HEK293 (cell line): Measurements from ENCODE around the gene ELF1.

Experiments
- CTCF ChIA-PET: fragments of 350-600 bp; formaldehyde crosslinking; extraction: SDS; loops from one replicate; lab custom pipeline; 2021; ENCODE audit warnings: antibody characterized with exemption; lab: Yijun Ruan, JAX
- POLR2A ChIA-PET: fragments of 300-600 bp; formaldehyde crosslinking; extraction: SDS; loops from one replicate; lab custom pipeline; 2020; ENCODE audit warnings: antibody characterized with exemption, inconsistent platforms; lab: Yijun Ruan, JAX
- H3K27ac ChIP-seq: fragments of 200-500 bp; sonication (Bioruptor generic); 2 replicates; pipeline ENCODE4 v1.5.1; 2014; ENCODE audit warnings: low read depth, low read length, control low read depth, inconsistent platforms; ENCODE audit errors: extremely low read depth
- H3K36me3 ChIP-seq, 2 experiments: fragments of 200-500 bp in 1 of 2; sonication (Bioruptor generic) in 1 of 2; 1 replicate in 1 of 2; 2 replicates in 1 of 2; pipeline ENCODE4 v1.5.1; 2014 to 2017; ENCODE audit warnings: inconsistent platforms in 2 of 2, low read length in 2 of 2; ENCODE audit not compliant: control insufficient read depth in 2 of 2, insufficient read depth in 1 of 2
- H3K4me1 ChIP-seq: fragments of 200-500 bp; sonication (Bioruptor generic); 2 replicates; pipeline ENCODE4 v1.5.1; 2014; ENCODE audit warnings: mild to moderate bottlenecking, low read length, inconsistent platforms; ENCODE audit not compliant: control insufficient read depth, insufficient read depth
- H3K4me3 ChIP-seq: 2 replicates; pipeline ENCODE4 v1.5.1; 2011; ENCODE audit warnings: low read depth, mild to moderate bottlenecking, control low read depth, low read length, moderate library complexity
- H3K9me3 ChIP-seq: fragments of 200-500 bp; sonication (Bioruptor generic); 2 replicates; pipeline ENCODE4 v1.5.1; 2014; ENCODE audit warnings: low read depth, low read length, inconsistent platforms; ENCODE audit not compliant: control insufficient read depth, insufficient read depth
- FEZF1 ChIP-seq: fragments of 450-650 bp; formaldehyde crosslinking; IDR thresholded peaks from 2 replicates; pipeline ENCODE4 v1.5.1; 2016; ENCODE audit warnings: missing biosample characterization, missing genetic modification characterization
- GLIS1 ChIP-seq: fragments of 450-650 bp; formaldehyde crosslinking; IDR thresholded peaks from 2 replicates; pipeline ENCODE4 v1.5.1; 2016; ENCODE audit warnings: missing biosample characterization, missing genetic modification characterization
- HIC1 ChIP-seq: fragments of 450-650 bp; formaldehyde crosslinking; IDR thresholded peaks from 2 replicates; pipeline ENCODE4 v1.5.1; 2016; ENCODE audit warnings: missing biosample characterization, missing genetic modification characterization
- HOXA7 ChIP-seq: sonication (generic); formaldehyde crosslinking; IDR thresholded peaks from 2 replicates; pipeline ENCODE4 v1.8.1; 2022; ENCODE audit warnings: missing genetic modification reagents, borderline replicate concordance
- IKZF3 ChIP-seq: fragments of 450-650 bp; IDR thresholded peaks from 2 replicates; pipeline ENCODE4 v1.5.0; 2018; ENCODE audit warnings: missing biosample characterization, mild to moderate bottlenecking, missing genetic modification characterization, moderate library complexity
- MEIS1 ChIP-seq: sonication (generic); formaldehyde crosslinking; IDR thresholded peaks from 2 replicates; pipeline ENCODE4 v1.8.1; 2022; ENCODE audit warnings: missing genetic modification reagents, mild to moderate bottlenecking, borderline replicate concordance
- PRDM1 ChIP-seq: fragments of 450-650 bp; formaldehyde crosslinking; IDR thresholded peaks from 2 replicates; pipeline ENCODE4; 2016; ENCODE audit warnings: missing biosample characterization, missing genetic modification characterization
- PRDM6 ChIP-seq: fragments of 450-650 bp; formaldehyde crosslinking; IDR thresholded peaks from 2 replicates; pipeline ENCODE4 v1.5.1; 2017; ENCODE audit warnings: missing biosample characterization, missing genetic modification characterization
- SCRT1 ChIP-seq: fragments of 450-650 bp; formaldehyde crosslinking; IDR thresholded peaks from 2 replicates; pipeline ENCODE4 v1.5.1; 2016; ENCODE audit warnings: missing biosample characterization, missing genetic modification characterization, borderline replicate concordance
- ZBTB1 ChIP-seq: fragments of 450-650 bp; formaldehyde crosslinking; IDR thresholded peaks from 2 replicates; pipeline ENCODE4 v1.5.1; 2016; ENCODE audit warnings: missing biosample characterization, missing genetic modification characterization
- ZBTB17 ChIP-seq: fragments of 450-650 bp; formaldehyde crosslinking; IDR thresholded peaks from 2 replicates; pipeline ENCODE4 v1.5.1; 2016; ENCODE audit warnings: missing biosample characterization, missing genetic modification characterization
- ZBTB21 ChIP-seq: fragments of 450-650 bp; formaldehyde crosslinking; IDR thresholded peaks from 2 replicates; pipeline ENCODE4 v1.5.1; 2017; ENCODE audit warnings: missing biosample characterization, missing genetic modification characterization
- ZFP37 ChIP-seq: fragments of 450-650 bp; formaldehyde crosslinking; IDR thresholded peaks from 2 replicates; pipeline ENCODE4 v1.5.1; 2016; ENCODE audit warnings: missing biosample characterization, missing genetic modification characterization
- ZNF324 ChIP-seq: fragments of 450-650 bp; formaldehyde crosslinking; IDR thresholded peaks from 2 replicates; pipeline ENCODE4 v1.5.1; 2016; ENCODE audit warnings: missing biosample characterization, missing genetic modification characterization
- ZNF335 ChIP-seq: fragments of 450-650 bp; formaldehyde crosslinking; conservative IDR thresholded peaks from 2 replicates; pipeline ENCODE4 v1.5.1; 2016; ENCODE audit warnings: missing biosample characterization, missing genetic modification characterization
- ZNF37A ChIP-seq: fragments of 450-650 bp; IDR thresholded peaks from 2 replicates; pipeline ENCODE4 v1.5.1; 2018; ENCODE audit warnings: missing biosample characterization, missing genetic modification characterization
- ZNF473 ChIP-seq: fragments of 450-650 bp; formaldehyde crosslinking; IDR thresholded peaks from 2 replicates; pipeline ENCODE4 v1.5.1; 2017; ENCODE audit warnings: missing biosample characterization, missing genetic modification characterization
- ZNF48 ChIP-seq: fragments of 450-650 bp; formaldehyde crosslinking; IDR thresholded peaks from 2 replicates; pipeline ENCODE4 v1.5.1; 2016; ENCODE audit warnings: missing biosample characterization, missing genetic modification characterization
- ZNF510 ChIP-seq: fragments of 450-650 bp; formaldehyde crosslinking; IDR thresholded peaks from 2 replicates; pipeline ENCODE4 v1.5.1; 2018; ENCODE audit warnings: mild to moderate bottlenecking, missing genetic modification characterization, missing biosample characterization; ENCODE audit not compliant: insufficient replicate concordance
- ZNF585B ChIP-seq: fragments of 450-650 bp; formaldehyde crosslinking; IDR thresholded peaks from 2 replicates; pipeline ENCODE4 v1.5.1; 2016; ENCODE audit warnings: missing biosample characterization, missing genetic modification characterization
- ZNF621 ChIP-seq: fragments of 450-650 bp; formaldehyde crosslinking; IDR thresholded peaks from 2 replicates; pipeline ENCODE4 v1.5.1; 2017; ENCODE audit warnings: missing biosample characterization, missing genetic modification characterization
- ZNF639 ChIP-seq: fragments of 450-650 bp; formaldehyde crosslinking; IDR thresholded peaks from 2 replicates; pipeline ENCODE4 v1.5.1; 2016; ENCODE audit warnings: missing biosample characterization, missing genetic modification characterization
- ZNF768 ChIP-seq: fragments of 450-650 bp; formaldehyde crosslinking; IDR thresholded peaks from 2 replicates; pipeline ENCODE4 v1.5.1; 2018; ENCODE audit warnings: missing biosample characterization, mild to moderate bottlenecking, missing genetic modification characterization
- ZNF776 ChIP-seq: fragments of 450-650 bp; formaldehyde crosslinking; IDR thresholded peaks from 2 replicates; pipeline ENCODE4 v1.5.0; 2017; ENCODE audit warnings: missing biosample characterization, missing genetic modification characterization, borderline replicate concordance
- ZNF830 ChIP-seq: fragments of 450-650 bp; IDR thresholded peaks from 2 replicates; pipeline ENCODE4 v1.5.0; 2018; ENCODE audit warnings: missing biosample characterization, missing genetic modification characterization, low read depth, mild to moderate bottlenecking, moderate library complexity
- TF ChIP-seq, protein P1 (sequence below): fragments of 450-650 bp; formaldehyde crosslinking; IDR thresholded peaks from 2 replicates; pipeline ENCODE4 v1.5.1; 2017; ENCODE audit warnings: missing biosample characterization, missing genetic modification characterization
- TF ChIP-seq, protein P2 (sequence below): fragments of 450-650 bp; formaldehyde crosslinking; IDR thresholded peaks from 2 replicates; pipeline ENCODE4 v1.5.1; 2017; ENCODE audit warnings: missing biosample characterization, missing genetic modification characterization
- TF ChIP-seq, protein P3 (sequence below): fragments of 450-650 bp; formaldehyde crosslinking; IDR thresholded peaks from 2 replicates; pipeline ENCODE4 v1.5.1; 2016; ENCODE audit warnings: missing biosample characterization, missing genetic modification characterization

Gene ELF1

DNA sequence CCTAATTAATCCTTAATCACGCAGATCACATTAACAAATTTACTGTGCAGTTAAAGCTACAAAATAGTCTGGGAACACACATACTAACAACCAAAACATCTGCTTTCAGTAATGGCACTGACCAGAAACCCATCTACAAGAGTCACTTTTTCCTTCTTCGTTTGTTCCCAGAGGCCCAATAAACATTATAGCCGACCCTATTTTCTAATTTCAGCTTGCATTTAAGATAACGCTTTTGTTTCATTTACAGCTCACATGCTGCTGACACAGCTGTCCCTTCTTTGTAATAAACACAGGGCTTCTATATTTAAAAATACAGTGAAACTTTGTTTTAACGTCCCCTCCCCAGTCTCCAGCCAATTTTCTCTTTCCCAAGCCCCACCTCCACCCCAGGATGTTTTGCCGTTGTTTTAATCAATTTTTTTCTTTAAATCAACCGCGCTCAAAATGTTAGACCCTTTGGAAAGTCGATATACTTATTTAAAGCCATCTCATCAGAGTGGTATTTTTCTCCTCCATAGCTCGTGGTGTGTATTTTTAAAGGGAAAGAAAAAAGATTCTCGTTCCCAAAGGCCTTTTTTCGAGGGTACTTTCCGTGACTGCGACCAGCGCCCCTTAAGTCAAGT, 40.5 kb upstream of the ELF1 start:
- Histone ChIP-seq H3K4me3 (peak overlapping the region; percentile 94), H3K4me1 (peaks cover 5% of the 10 kb centered on the region; the same call in 1 of the 2 replicates), H3K9me3 (no peaks in the 10 kb centered on the region), H3K27ac (peak overlapping the region; percentile 97), H3K36me3 (peaks cover 0 to 8% of the 10 kb centered on the region in 2 experiments; a peak in 2 of 3 replicates)
- POLR2A ChIA-PET: interaction anchor here (0.9 to 2.1 kb wide), 2 partner anchors 41 to 45 kb away, joined by 3 to 13 read pairs; partner anchors contain the start of gene ELF1
- CTCF ChIA-PET: interaction anchor here (0.8 to 1.3 kb wide), 2 partner anchors 9 to 10 kb away, joined by 3 to 4 read pairs; no protein-coding TSS in a partner anchor
- TF ChIP-seq ZNF621 (tag by site-specific recombination): no peak
- 0 out of 2 replicates have a peak, but pooled peaks have one; percentile 29 for TF ChIP-seq IKZF3 (tag by site-specific recombination)
- TF ChIP-seq PRDM6 (tag by site-specific recombination): peak; percentile 99
- no peak for TF ChIP-seq ZNF830 (tag by site-specific recombination)
- no peak for TF ChIP-seq GLIS1 (tag by site-specific recombination)
- TF ChIP-seq ZNF510: no peak
- TF ChIP-seq, protein P1, sequence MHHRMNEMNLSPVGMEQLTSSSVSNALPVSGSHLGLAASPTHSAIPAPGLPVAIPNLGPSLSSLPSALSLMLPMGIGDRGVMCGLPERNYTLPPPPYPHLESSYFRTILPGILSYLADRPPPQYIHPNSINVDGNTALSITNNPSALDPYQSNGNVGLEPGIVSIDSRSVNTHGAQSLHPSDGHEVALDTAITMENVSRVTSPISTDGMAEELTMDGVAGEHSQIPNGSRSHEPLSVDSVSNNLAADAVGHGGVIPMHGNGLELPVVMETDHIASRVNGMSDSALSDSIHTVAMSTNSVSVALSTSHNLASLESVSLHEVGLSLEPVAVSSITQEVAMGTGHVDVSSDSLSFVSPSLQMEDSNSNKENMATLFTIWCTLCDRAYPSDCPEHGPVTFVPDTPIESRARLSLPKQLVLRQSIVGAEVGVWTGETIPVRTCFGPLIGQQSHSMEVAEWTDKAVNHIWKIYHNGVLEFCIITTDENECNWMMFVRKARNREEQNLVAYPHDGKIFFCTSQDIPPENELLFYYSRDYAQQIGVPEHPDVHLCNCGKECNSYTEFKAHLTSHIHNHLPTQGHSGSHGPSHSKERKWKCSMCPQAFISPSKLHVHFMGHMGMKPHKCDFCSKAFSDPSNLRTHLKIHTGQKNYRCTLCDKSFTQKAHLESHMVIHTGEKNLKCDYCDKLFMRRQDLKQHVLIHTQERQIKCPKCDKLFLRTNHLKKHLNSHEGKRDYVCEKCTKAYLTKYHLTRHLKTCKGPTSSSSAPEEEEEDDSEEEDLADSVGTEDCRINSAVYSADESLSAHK (tag by site-specific recombination): peak; percentile 20; the same call in 1 of the 2 replicates
- no peak for TF ChIP-seq ZNF473 (tag by site-specific recombination)
- TF ChIP-seq ZNF776: no peak
- TF ChIP-seq ZBTB1 (tag by site-specific recombination): no peak
- TF ChIP-seq ZNF335 (tag by site-specific recombination): no peak
- TF ChIP-seq ZBTB21 (tag by site-specific recombination): no peak
- TF ChIP-seq, protein P2, sequence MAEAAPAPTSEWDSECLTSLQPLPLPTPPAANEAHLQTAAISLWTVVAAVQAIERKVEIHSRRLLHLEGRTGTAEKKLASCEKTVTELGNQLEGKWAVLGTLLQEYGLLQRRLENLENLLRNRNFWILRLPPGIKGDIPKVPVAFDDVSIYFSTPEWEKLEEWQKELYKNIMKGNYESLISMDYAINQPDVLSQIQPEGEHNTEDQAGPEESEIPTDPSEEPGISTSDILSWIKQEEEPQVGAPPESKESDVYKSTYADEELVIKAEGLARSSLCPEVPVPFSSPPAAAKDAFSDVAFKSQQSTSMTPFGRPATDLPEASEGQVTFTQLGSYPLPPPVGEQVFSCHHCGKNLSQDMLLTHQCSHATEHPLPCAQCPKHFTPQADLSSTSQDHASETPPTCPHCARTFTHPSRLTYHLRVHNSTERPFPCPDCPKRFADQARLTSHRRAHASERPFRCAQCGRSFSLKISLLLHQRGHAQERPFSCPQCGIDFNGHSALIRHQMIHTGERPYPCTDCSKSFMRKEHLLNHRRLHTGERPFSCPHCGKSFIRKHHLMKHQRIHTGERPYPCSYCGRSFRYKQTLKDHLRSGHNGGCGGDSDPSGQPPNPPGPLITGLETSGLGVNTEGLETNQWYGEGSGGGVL (tag by site-specific recombination): no peak
- no peak for TF ChIP-seq MEIS1 (CRISPR knock-in tag)
- TF ChIP-seq ZNF324: no peak
- no peak for TF ChIP-seq ZNF585B (tag by site-specific recombination)
- no peak for TF ChIP-seq ZBTB17
- no peak for TF ChIP-seq ZNF639 (tag by site-specific recombination)
- TF ChIP-seq ZFP37 (tag by site-specific recombination): no peak
- TF ChIP-seq SCRT1 (tag by site-specific recombination): no peak
- TF ChIP-seq ZNF48 (tag by site-specific recombination): no peak
- TF ChIP-seq, protein P3, sequence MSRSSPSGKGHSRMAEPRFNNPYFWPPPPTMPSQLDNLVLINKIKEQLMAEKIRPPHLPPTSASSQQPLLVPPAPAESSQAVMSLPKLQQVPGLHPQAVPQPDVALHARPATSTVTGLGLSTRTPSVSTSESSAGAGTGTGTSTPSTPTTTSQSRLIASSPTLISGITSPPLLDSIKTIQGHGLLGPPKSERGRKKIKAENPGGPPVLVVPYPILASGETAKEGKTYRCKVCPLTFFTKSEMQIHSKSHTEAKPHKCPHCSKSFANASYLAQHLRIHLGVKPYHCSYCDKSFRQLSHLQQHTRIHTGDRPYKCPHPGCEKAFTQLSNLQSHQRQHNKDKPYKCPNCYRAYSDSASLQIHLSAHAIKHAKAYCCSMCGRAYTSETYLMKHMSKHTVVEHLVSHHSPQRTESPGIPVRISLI (tag by site-specific recombination): no peak
- no peak for TF ChIP-seq ZNF37A (tag by site-specific recombination)
- TF ChIP-seq ZNF768 (tag by site-specific recombination): no peak
- no peak for TF ChIP-seq HOXA7 (CRISPR knock-in tag)
- peak; percentile 4; the same call in 1 of the 2 replicates for TF ChIP-seq PRDM1 (tag by site-specific recombination)
- TF ChIP-seq HIC1 (tag by site-specific recombination): no peak
- TF ChIP-seq FEZF1 (tag by site-specific recombination): 0 out of 2 replicates have a peak, but pooled peaks have one; percentile 36
